Liver (tissue), 9 donors: ENCODE measurements around the gene FBN1. TPM values are rescaled to one million over a fixed set of nuclear protein-coding genes. Genes with fewer than 3 reads are reported as not detected.

Source experiments
- DNase-seq: peaks from one replicate; pipeline ENCODE4 v3.0.0-alpha.2; 2017; ENCODE audit warnings: low spot score
- H3K27ac ChIP-seq, 2 donors: one replicate each; pipeline ENCODE4 v1.7.0; 2013; ENCODE audit warnings: inconsistent platforms in 2 of 2, low read length in 2 of 2, control low read depth in 1 of 2, low read depth in 1 of 2, mild to moderate bottlenecking in 1 of 2
- H3K27me3 ChIP-seq, 4 donors: one replicate each; pipeline versions ENCODE4 v1.6.1 to v1.7.0; 2013; ENCODE audit warnings: low read length in 3 of 4, inconsistent platforms in 1 of 4, mild to moderate bottlenecking in 1 of 4, moderate library complexity in 1 of 4; ENCODE audit not compliant: control insufficient read depth in 4 of 4, insufficient read depth in 4 of 4
- H3K36me3 ChIP-seq, 4 donors: one replicate each; pipeline versions ENCODE4 v1.6.1 to v1.7.0; 2013; ENCODE audit warnings: low read length in 3 of 4, mild to moderate bottlenecking in 3 of 4, low read depth in 1 of 4, moderate library complexity in 1 of 4; ENCODE audit not compliant: control insufficient read depth in 4 of 4, insufficient read depth in 3 of 4
- H3K4me1 ChIP-seq, 4 donors: one replicate each; pipeline versions ENCODE4 v1.6.1 to v1.7.0; 2013; ENCODE audit warnings: low read length in 3 of 4, mild to moderate bottlenecking in 3 of 4, moderate library complexity in 1 of 4; ENCODE audit not compliant: control insufficient read depth in 4 of 4, insufficient read depth in 4 of 4
- H3K4me3 ChIP-seq, 3 donors: one replicate each; pipeline versions ENCODE4 v1.6.1 to v1.7.0; 2013; ENCODE audit warnings: low read length in 3 of 3, control low read depth in 1 of 3, low read depth in 1 of 3, mild to moderate bottlenecking in 1 of 3
- H3K9ac ChIP-seq, 2 donors: one replicate each; pipeline ENCODE4 v1.7.0; 2013; ENCODE audit warnings: low read length in 2 of 2, mild to moderate bottlenecking in 2 of 2, moderate library complexity in 2 of 2, control low read depth in 1 of 2, low read depth in 1 of 2
- H3K9me3 ChIP-seq, 4 donors: one replicate each; pipeline versions ENCODE4 v1.6.1 to v1.7.0; 2013; ENCODE audit warnings: low read length in 3 of 4; ENCODE audit not compliant: control insufficient read depth in 4 of 4
- ATF3 ChIP-seq: IDR thresholded peaks from 2 replicates; pipeline ENCODE4 v1.6.1; 2016; ENCODE audit warnings: antibody characterized with exemption
- CTCF ChIP-seq: fragments of 150-350 bp; IDR thresholded peaks from 2 replicates; pipeline ENCODE4 v1.5.1; 2017; ENCODE audit warnings: improper control_type of control experiment, low read depth, low read length; ENCODE audit not compliant: missing input control
- EGR1 ChIP-seq, 2 donors: IDR thresholded peaks; 2 replicates each; pipeline ENCODE4 v1.6.1; 2016 to 2018; ENCODE audit warnings: antibody characterized with exemption in 2 of 2, low read depth in 2 of 2
- FOXA1 ChIP-seq: IDR thresholded peaks from 2 replicates; pipeline ENCODE4 v1.6.1; 2016; ENCODE audit warnings: antibody characterized with exemption
- FOXA2 ChIP-seq: IDR thresholded peaks from 2 replicates; pipeline ENCODE4 v1.6.1; 2016; ENCODE audit warnings: antibody characterized with exemption
- GABPA ChIP-seq, 2 donors: IDR thresholded peaks in 1 of 2; conservative IDR thresholded peaks in 1 of 2; 2 replicates each; pipeline ENCODE4 v1.6.1; 2016; ENCODE audit warnings: antibody characterized with exemption in 2 of 2, mild to moderate bottlenecking in 1 of 2, moderate library complexity in 1 of 2
- HNF4A ChIP-seq, 2 donors: conservative IDR thresholded peaks; 2 replicates each; pipeline ENCODE4 v1.6.1; 2016; ENCODE audit warnings: antibody characterized with exemption in 2 of 2, mild to moderate bottlenecking in 2 of 2
- HNF4G ChIP-seq: IDR thresholded peaks from 2 replicates; pipeline ENCODE4 v1.6.1; 2016; ENCODE audit warnings: antibody characterized with exemption
- JUND ChIP-seq, 2 donors: IDR thresholded peaks; 2 replicates each; pipeline ENCODE4 v1.6.1; 2016; ENCODE audit warnings: antibody characterized with exemption in 2 of 2
- MAX ChIP-seq: IDR thresholded peaks from 2 replicates; pipeline ENCODE4 v1.6.1; 2016; ENCODE audit warnings: antibody characterized with exemption
- NR2F2 ChIP-seq: IDR thresholded peaks from 2 replicates; pipeline ENCODE4 v1.6.1; 2016; ENCODE audit warnings: antibody characterized with exemption
- RAD21 ChIP-seq, 2 donors: IDR thresholded peaks; 2 replicates each; pipeline ENCODE4 v1.6.1; 2016; ENCODE audit warnings: antibody characterized with exemption in 2 of 2, mild to moderate bottlenecking in 2 of 2
- REST ChIP-seq: IDR thresholded peaks from 2 replicates; pipeline ENCODE4 v1.6.1; 2016; ENCODE audit warnings: antibody characterized with exemption, mild to moderate bottlenecking
- RXRA ChIP-seq, 2 donors: IDR thresholded peaks; 2 replicates each; pipeline ENCODE4 v1.6.1; 2017 to 2018; ENCODE audit warnings: antibody characterized with exemption in 2 of 2, mild to moderate bottlenecking in 1 of 2
- SP1 ChIP-seq: IDR thresholded peaks from 2 replicates; pipeline ENCODE4 v1.6.1; 2018; ENCODE audit warnings: antibody characterized with exemption, mild to moderate bottlenecking
- TAF1 ChIP-seq: conservative IDR thresholded peaks from 2 replicates; pipeline ENCODE4 v1.6.1; 2016; ENCODE audit warnings: antibody characterized with exemption, mild to moderate bottlenecking
- YY1 ChIP-seq: IDR thresholded peaks from 2 replicates; pipeline ENCODE4 v1.6.1; 2016; ENCODE audit warnings: antibody characterized with exemption, mild to moderate bottlenecking
- ZBTB33 ChIP-seq: IDR thresholded peaks from 2 replicates; pipeline ENCODE4 v1.6.1; 2016; ENCODE audit warnings: antibody characterized with exemption
- WGBS: extraction: QIAGEN DNeasy Blood & Tissue Kit; methylation state at CpG from one replicate; pipeline ENCODE4 v1.1.7; 2013; 5-methylcytosine and 5-hydroxymethylcytosine counted together
- polyA plus RNA-seq, 2 donors: library from polyadenylated mRNA; stranded (reverse) in 1 of 2; unstranded in 1 of 2; fragments of 200-250 nt in 1 of 2; fragments of >200 nt in 1 of 2; fragmentation: Nextera tagmentation in 1 of 2; extraction: Ambion mirVana in 1 of 2; gene quantifications; one replicate each; pipeline versions ENCODE4 v1.2.1 to v1.2.3, GENCODE V29; 2013 to 2015
- total RNA-seq, 2 donors: library from RNA; depleted of rRNA; stranded (reverse); fragments of >200 nt; gene quantifications; one replicate each; pipeline ENCODE4 v1.2.3, GENCODE V29; 2014
- donor health status: healthy.
- donor health status: healthy.
- donor health status: healthy.
- donor health status: healthy.
- donor health status: healthy.

Gene FBN1
- total and polyA plus RNA-seq, 4 donors, result 1.3 to 20.1 (median 12.4) TPM

GRCh38 chr15:48627260-48627940 is 18.1 kb downstream of the FBN1 start:
- H3K9me3 ChIP-seq, result no peaks in the 10 kb centered on the region
- no peak overlapping the region for H3K27ac ChIP-seq
- no peak for TF ChIP-seq FOXA1
- TF ChIP-seq YY1, result no peak
- no peak for TF ChIP-seq GABPA (IDR thresholded peaks at IDR 0.05 in 1 of 2, conservative IDR thresholded peaks at IDR 0.05 in 1 of 2)
- no peak for TF ChIP-seq REST
- TF ChIP-seq ATF3, result no peak
- TF ChIP-seq TAF1, result no peak
- no peak for TF ChIP-seq FOXA2
- DNase-seq, result no peak
- H3K9ac ChIP-seq, result no peak overlapping the region
- H3K36me3 ChIP-seq, result no peaks in the 10 kb centered on the region
- H3K4me3 ChIP-seq, result no peak overlapping the region
- no peaks in the 10 kb centered on the region for H3K4me1 ChIP-seq
- WGBS, result 72% methylated on average over 7 of the region's 7 CpGs
- no peaks in the 10 kb centered on the region for H3K27me3 ChIP-seq

- no peak for DNase-seq
- no peak overlapping the region for H3K4me3 ChIP-seq
- 89% methylated on average over 2 of the region's 2 CpGs for WGBS
- no peaks in the 10 kb centered on the region for H3K36me3 ChIP-seq
- no peak overlapping the region for H3K9ac ChIP-seq
- TF ChIP-seq RAD21 (IDR thresholded peaks at IDR 0.05) (no peak), FOXA2 (no peak), GABPA (IDR thresholded peaks at IDR 0.05 in 1 of 2, conservative IDR thresholded peaks at IDR 0.05 in 1 of 2) (no peak), TAF1 (no peak), ZBTB33 (no peak), HNF4G (no peak), YY1 (no peak), EGR1 (IDR thresholded peaks at IDR 0.05; ENCODE audit: low read depth in 2 of 2) (no peak), JUND (IDR thresholded peaks at IDR 0.05) (no peak), CTCF (no peak), REST (no peak), SP1 (no peak), NR2F2 (no peak), HNF4A (conservative IDR thresholded peaks at IDR 0.05) (no peak), ATF3 (no peak), MAX (no peak), FOXA1 (no peak), RXRA (IDR thresholded peaks at IDR 0.05) (no peak)
- H3K9me3 ChIP-seq, result no peaks in the 10 kb centered on the region
- no peaks in the 10 kb centered on the region for H3K27me3 ChIP-seq
- H3K4me1 ChIP-seq, result no peaks in the 10 kb centered on the region
- H3K27ac ChIP-seq, result no peak overlapping the region
These were observed 20.4 kb downstream of the FBN1 start for GRCh38 chr15:48625126-48625525.
